K562 (cell line): Measurements from ENCODE around the gene MEX3A. TPM values are rescaled to one million over a fixed set of nuclear protein-coding genes. Genes with fewer than 3 reads are reported as not detected.

Experiments
- ATAC-seq: fragments of 200-7000 bp; cut with Tn5 transposase; 3 replicates; pipeline ENCODE4 v1.9.1; 2020; ENCODE audit warnings: moderate library complexity
- BruUV-seq: library from RNA; stranded (reverse); fragments of 400-500 nt; replicated peaks from 2 replicates; lab custom pipeline; 2021; lab: Mats Ljungman, UMichigan
- CTCF ChIA-PET: fragments of 300-600 bp; formaldehyde crosslinking; extraction: SDS; loops from one replicate; lab custom pipeline; 2021; ENCODE audit warnings: low intra/inter-chr PET ratio; lab: Yijun Ruan, JAX
- POLR2A ChIA-PET: fragments of 300-600, 350-650 bp; sonication (Branson Sonifier 250); formaldehyde crosslinking; extraction: SDS; loops from one replicate; lab custom pipeline; 2021; ENCODE audit warnings: antibody characterized with exemption, inconsistent platforms; lab: Yijun Ruan, JAX
- DNase-seq, 4 experiments: peaks; one replicate each; pipeline versions ENCODE4 v3.0.0 to v3.0.0-alpha.2; 2011 to 2018; ENCODE audit warnings: low spot score in 3 of 4, mixed read lengths in 3 of 4; ENCODE audit errors: extremely low read depth in 1 of 4
- FAIRE-seq: peaks from 2 replicates; lab custom pipeline; 2011; peaks lifted over from hg19 to GRCh38; lab: Jason Lieb, UNC
- H2AFZ ChIP-seq: 2 replicates; pipeline ENCODE4 v1.6.0; 2011; ENCODE audit warnings: low read depth, low read length, control low read depth, inconsistent platforms
- H3K27ac ChIP-seq: fragments of 200-600 bp; 3 replicates; pipeline ENCODE4 v1.8.0; 2011; ENCODE audit warnings: low read depth, mild to moderate bottlenecking, control low read depth, inconsistent platforms, low read length, moderate library complexity, mixed read lengths; ENCODE audit errors: extremely low read depth
- H3K27me3 ChIP-seq, 2 experiments: fragments of 300-600 bp in 1 of 2; 2 replicates in 1 of 2; 3 replicates in 1 of 2; pipeline versions ENCODE4 v1.6.0 to v1.8.0; 2011; ENCODE audit warnings: inconsistent platforms in 2 of 2, low read length in 2 of 2, mild to moderate bottlenecking in 1 of 2, mixed read lengths in 1 of 2, moderate library complexity in 1 of 2; ENCODE audit not compliant: control insufficient read depth in 2 of 2, insufficient read depth in 2 of 2
- H3K36me3 ChIP-seq: fragments of 300-600 bp; 3 replicates; pipeline ENCODE4 v1.8.0; 2011; ENCODE audit warnings: mild to moderate bottlenecking, low read length, inconsistent platforms; ENCODE audit not compliant: control insufficient read depth, insufficient read depth
- H3K4me1 ChIP-seq, 2 experiments: fragments of 200-600 bp in 1 of 2; replicated peaks in 1 of 2; 2 replicates in 1 of 2; 3 replicates in 1 of 2; pipeline versions ENCODE4 v1.5.1 to v1.8.0; 2011; ENCODE audit warnings: inconsistent platforms in 2 of 2, low read length in 2 of 2, mild to moderate bottlenecking in 1 of 2, mixed read lengths in 1 of 2, moderate library complexity in 1 of 2; ENCODE audit not compliant: control insufficient read depth in 2 of 2, insufficient read depth in 2 of 2
- H3K4me2 ChIP-seq: 2 replicates; pipeline ENCODE4 v1.6.1; 2011; ENCODE audit warnings: low read length, control low read depth, inconsistent platforms, mixed read lengths; ENCODE audit not compliant: insufficient read depth
- H3K4me3 ChIP-seq: fragments of 200-600 bp; sonication (generic), shearing (Covaris generic); 2 replicates; pipeline ENCODE4 v1.5.1; 2016; ENCODE audit warnings: control low read depth, inconsistent platforms
- H3K79me2 ChIP-seq: fragments of 200-600 bp; 3 replicates; pipeline ENCODE4 v1.8.0; 2011; ENCODE audit warnings: low read length, inconsistent platforms; ENCODE audit not compliant: control insufficient read depth, insufficient read depth
- H3K9ac ChIP-seq, 2 experiments: 2 replicates each; pipeline versions ENCODE4 v1.6.0 to v1.6.1; 2011; ENCODE audit warnings: low read depth in 2 of 2, low read length in 2 of 2, control low read depth in 1 of 2, inconsistent platforms in 1 of 2, mild to moderate bottlenecking in 1 of 2, mixed read lengths in 1 of 2; ENCODE audit not compliant: insufficient read depth in 1 of 2
- H3K9me1 ChIP-seq: one replicate; pipeline ENCODE4 v1.6.0; 2011; ENCODE audit warnings: inconsistent platforms, mild to moderate bottlenecking, low read length, moderate library complexity; ENCODE audit not compliant: control insufficient read depth, insufficient read depth
- H3K9me3 ChIP-seq: replicated peaks from 2 replicates; pipeline ENCODE4 v1.5.1; 2011; ENCODE audit warnings: low read depth, low read length, inconsistent platforms; ENCODE audit not compliant: control insufficient read depth, insufficient read depth
- H4K20me1 ChIP-seq: replicated peaks from 2 replicates; pipeline ENCODE4 v1.6.1; 2011; ENCODE audit warnings: low read length, inconsistent platforms, mixed read lengths; ENCODE audit not compliant: control insufficient read depth, insufficient read depth
- HMG20B ChIP-seq: fragments of 250-450 bp; sonication (Bioruptor Pico); IDR thresholded peaks from 2 replicates; pipeline ENCODE4 v1.5.0; 2021; ENCODE audit warnings: mild to moderate bottlenecking
- HNRNPK ChIP-seq: fragments of 200-400 bp; formaldehyde crosslinking; IDR thresholded peaks from one replicate; pipeline ENCODE4 v1.6.1; 2018; ENCODE audit warnings: mild to moderate bottlenecking, low read depth, low read length; ENCODE audit not compliant: poor library complexity, severe bottlenecking
- MTF1 ChIP-seq: fragments of 250-450 bp; sonication (Bioruptor Pico); IDR thresholded peaks from 2 replicates; pipeline ENCODE4 v1.9.0; 2021; ENCODE audit warnings: moderate library complexity, mild to moderate bottlenecking, inconsistent platforms, borderline replicate concordance
- NFIX ChIP-seq: fragments of 250-450 bp; sonication (Bioruptor Pico); IDR thresholded peaks from 2 replicates; pipeline ENCODE4 v1.4.0; 2020; ENCODE audit warnings: low read depth, mild to moderate bottlenecking, moderate library complexity
- PCBP1 ChIP-seq: fragments of 200-400 bp; formaldehyde crosslinking; IDR thresholded peaks from 2 replicates; pipeline ENCODE4 v1.6.1; 2018; ENCODE audit warnings: mild to moderate bottlenecking, low read depth, low read length; ENCODE audit not compliant: poor library complexity, severe bottlenecking
- RAD21 ChIP-seq, 2 experiments: fragments of 250-450 bp in 1 of 2; fragments of 450-650 bp in 1 of 2; sonication (Bioruptor Pico) in 1 of 2; formaldehyde crosslinking in 1 of 2; IDR thresholded peaks in 1 of 2; conservative IDR thresholded peaks in 1 of 2; 2 replicates each; pipeline versions ENCODE4 v1.4.0 to v1.8.0; 2020 to 2022; ENCODE audit warnings: mild to moderate bottlenecking in 2 of 2, moderate library complexity in 1 of 2
- SMARCE1 ChIP-seq: fragments of 450-650 bp; IDR thresholded peaks from 2 replicates; pipeline ENCODE4 v1.7.1; 2016; ENCODE audit warnings: mild to moderate bottlenecking
- STAT6 ChIP-seq: sonication (generic); formaldehyde crosslinking; IDR thresholded peaks from 2 replicates; pipeline ENCODE4 v1.8.1; 2023; ENCODE audit warnings: mild to moderate bottlenecking, missing genetic modification reagents
- TAF1 ChIP-seq: IDR thresholded peaks from 2 replicates; pipeline ENCODE4 v1.6.1; 2011; ENCODE audit warnings: mild to moderate bottlenecking, low read length, moderate library complexity; ENCODE audit not compliant: insufficient read depth, control insufficient read depth, severe bottlenecking; ENCODE audit errors: extremely low read depth
- THRAP3 ChIP-seq: fragments of 450-650 bp; IDR thresholded peaks from 2 replicates; pipeline ENCODE4 v1.6.1; 2016; ENCODE audit warnings: mild to moderate bottlenecking, inconsistent platforms, borderline replicate concordance
- ZNF124 ChIP-seq: sonication (generic); formaldehyde crosslinking; IDR thresholded peaks from 2 replicates; pipeline ENCODE4 v1.8.1; 2022; ENCODE audit warnings: missing genetic modification reagents
- ZNF324 ChIP-seq: fragments of 250-450 bp; sonication (Bioruptor Pico); IDR thresholded peaks from 2 replicates; pipeline ENCODE4 v1.4.0; 2020; ENCODE audit warnings: mild to moderate bottlenecking
- ZNF551 ChIP-seq: fragments of 250-450 bp; sonication (Bioruptor Pico); IDR thresholded peaks from 2 replicates; pipeline ENCODE4 v1.5.0; 2021; ENCODE audit warnings: mild to moderate bottlenecking, moderate library complexity
- WGBS: fragments of 100-300 bp; shearing (Covaris generic); methylation state at CpG from one replicate; pipeline ENCODE4 v1.1.6; 2016; ENCODE audit warnings: low coverage, mixed read lengths; ENCODE audit not compliant: insufficient coverage; ENCODE audit errors: missing lambda C conversion rate; 5-methylcytosine and 5-hydroxymethylcytosine counted together
- in situ Hi-C: fragments of 300-500 bp; cut with MboI; formaldehyde crosslinking; loops from 4 replicates; pipeline ENCODE4 v1.15.0; 2018; ENCODE audit warnings: inconsistent platforms, mixed read lengths
- intact Hi-C: fragments of 100-400 bp; cut with micrococcal nuclease; formaldehyde crosslinking; loops from 2 replicates; pipeline ENCODE4 v1.14.2; 2022
- polyA plus RNA-seq, 8 experiments: library from polyadenylated mRNA; depleted of rRNA in 4 of 8; stranded (reverse) in 5 of 8; unstranded in 3 of 8; fragments of >200 nt; fragmentation: Nextera tagmentation in 2 of 8; fragmentation: Illumina TruSeq in 1 of 8; extraction: Ambion mirVana in 2 of 8; extraction: Trizol in 1 of 8; gene quantifications; 2 replicates each; pipeline versions ENCODE4 v1.2.1 to v1.2.3, GENCODE V29; 2011 to 2014; ENCODE audit warnings: inconsistent platforms in 1 of 8, missing spikeins in 1 of 8
- total RNA-seq, 7 experiments: library from RNA; depleted of rRNA in 6 of 7; stranded (reverse); fragments of >200 nt in 6 of 7; fragmentation: Illumina TruSeq in 2 of 7; extraction: Trizol in 2 of 7; gene quantifications; 2 replicates each; pipeline versions ENCODE4 v1.2.1 to v1.2.3, GENCODE V29; 2011 to 2021; ENCODE audit warnings: low replicate concordance in 1 of 7
- TF ChIP-seq, protein P1 (sequence below): fragments of 450-650 bp; IDR thresholded peaks from 2 replicates; pipeline ENCODE4 v1.7.1; 2018; ENCODE audit warnings: mild to moderate bottlenecking, low read depth; ENCODE audit not compliant: partially characterized antibody

Gene MEX3A
- total and polyA plus RNA-seq, 9 of the 15 experiments (the other 6 are each of a cell fraction or from before 2014, with no cell fraction given): 0.36 to 13.7 (median 5.2) TPM

GRCh38 chr1:156053768-156054499, 28.3 kb downstream of the MEX3A start, which contains the start of gene UBQLN4:
Gene UBQLN4 (minus strand): TSS chr1:156053798. CDS start chr1:156053701, 97 bp downstream.
- DNase-seq: peak; percentile 91 to 96 (median 96)
- ChIA-PET POLR2A (interaction anchor here (0.6 to 1.1 kb wide), 4 partner anchors 11 to 354 kb away, joined by 3 to 4 read pairs (median 3); partner anchors contain the start of gene KHDC4), CTCF (interaction anchor here (0.6 to 1.1 kb wide), 3 partner anchors 10 to 88 kb away, joined by 3 to 4 read pairs (median 4); no protein-coding TSS in a partner anchor)
- H3K9ac ChIP-seq: peak within 1 kb of the TSS; percentile 93 to 96
- in situ Hi-C loops: no loop called here
- intact Hi-C loops: loop anchor here (5.0 kb wide), 2 partner anchors 72 to 117 kb away; no protein-coding TSS in a partner anchor
- peaks cover 42% of the 10 kb centered on the region for H3K79me2 ChIP-seq
- peak; percentile 79 for ATAC-seq
- H3K9me3 ChIP-seq: no peaks in the 10 kb centered on the region
- FAIRE-seq: no peak
- no peaks in the 10 kb centered on the region for H3K9me1 ChIP-seq
- peak within 1 kb of the TSS; percentile 64 for H3K4me3 ChIP-seq
- 2% methylated on average over 14 of the region's 49 CpGs for WGBS
- peaks cover 48% of the 10 kb centered on the region for H3K36me3 ChIP-seq
- H2AFZ ChIP-seq: peak within 1 kb of the TSS; percentile 95
- H3K27me3 ChIP-seq: no peaks in the 10 kb centered on the region
- H3K4me2 ChIP-seq: peak within 1 kb of the TSS; percentile 98
- TSS peak; percentile 74 for BruUV-seq
- peak within 1 kb of the TSS; percentile 98 for H3K27ac ChIP-seq
- H4K20me1 ChIP-seq: 0 out of 2 replicates have a peak, but pooled peaks cover 3% of the 10 kb centered on the region
- peaks cover 16 to 23% of the 10 kb centered on the region in 2 experiments; a peak in 4 of 5 replicates for H3K4me1 ChIP-seq
- TF ChIP-seq NFIX (no peak), RAD21 (CRISPR knock-in tag; conservative IDR thresholded peaks at IDR 0.05 in 1 of 2, IDR thresholded peaks at IDR 0.05 in 1 of 2) (0 out of 4 replicates have a peak, but pooled peaks of 1 of the 2 experiments have one; percentile 1), STAT6 (CRISPR knock-in tag) (no peak), PCBP1 (no peak), ZNF324 (CRISPR knock-in tag) (peak; percentile 25; the same call in 1 of the 2 replicates), HMG20B (CRISPR knock-in tag) (no peak), SMARCE1 (peak; percentile 19; the same call in 1 of the 2 replicates), ZNF124 (no peak), MTF1 (CRISPR knock-in tag) (no peak), ZNF551 (CRISPR knock-in tag) (no peak), TAF1 (peak; percentile 59), THRAP3 (no peak), HNRNPK (no peak)
- TF ChIP-seq, protein P1, sequence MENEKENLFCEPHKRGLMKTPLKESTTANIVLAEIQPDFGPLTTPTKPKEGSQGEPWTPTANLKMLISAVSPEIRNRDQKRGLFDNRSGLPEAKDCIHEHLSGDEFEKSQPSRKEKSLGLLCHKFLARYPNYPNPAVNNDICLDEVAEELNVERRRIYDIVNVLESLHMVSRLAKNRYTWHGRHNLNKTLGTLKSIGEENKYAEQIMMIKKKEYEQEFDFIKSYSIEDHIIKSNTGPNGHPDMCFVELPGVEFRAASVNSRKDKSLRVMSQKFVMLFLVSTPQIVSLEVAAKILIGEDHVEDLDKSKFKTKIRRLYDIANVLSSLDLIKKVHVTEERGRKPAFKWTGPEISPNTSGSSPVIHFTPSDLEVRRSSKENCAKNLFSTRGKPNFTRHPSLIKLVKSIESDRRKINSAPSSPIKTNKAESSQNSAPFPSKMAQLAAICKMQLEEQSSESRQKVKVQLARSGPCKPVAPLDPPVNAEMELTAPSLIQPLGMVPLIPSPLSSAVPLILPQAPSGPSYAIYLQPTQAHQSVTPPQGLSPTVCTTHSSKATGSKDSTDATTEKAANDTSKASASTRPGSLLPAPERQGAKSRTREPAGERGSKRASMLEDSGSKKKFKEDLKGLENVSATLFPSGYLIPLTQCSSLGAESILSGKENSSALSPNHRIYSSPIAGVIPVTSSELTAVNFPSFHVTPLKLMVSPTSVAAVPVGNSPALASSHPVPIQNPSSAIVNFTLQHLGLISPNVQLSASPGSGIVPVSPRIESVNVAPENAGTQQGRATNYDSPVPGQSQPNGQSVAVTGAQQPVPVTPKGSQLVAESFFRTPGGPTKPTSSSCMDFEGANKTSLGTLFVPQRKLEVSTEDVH: no peak
